DMS 273 treated with DMSO at 0.1 percent for 48 hours (cell line): ENCODE results near the gene LSAMP.

Experiments used
- DNase-seq: peaks from one replicate; lab custom pipeline; 2025; lab: John Stamatoyannopoulos, UW

Gene LSAMP

GRCh38 chr3:116354382-116354781 is 90.9 kb downstream of the LSAMP start:
- no peak for DNase-seq

GRCh38 chr3:116350119-116350733 is 95.1 kb downstream of the LSAMP start:
- DNase-seq: no peak

GRCh38 chr3:116348216-116348615 is 97.1 kb downstream of the LSAMP start:
- no peak for DNase-seq

- DNase-seq: no peak
Observed at GRCh38 chr3:116342499-116342898, 102.8 kb downstream of the LSAMP start.

GRCh38 chr3:116341899-116342298 is 103.4 kb downstream of the LSAMP start:
- DNase-seq: no peak

- no peak for DNase-seq
Observed at GRCh38 chr3:116341381-116341780, 103.9 kb downstream of the LSAMP start.

GRCh38 chr3:116340680-116341216 is 104.5 kb downstream of the LSAMP start:
- no peak for DNase-seq

- no peak for DNase-seq
Observed at GRCh38 chr3:116339441-116340028, 105.8 kb downstream of the LSAMP start.

- no peak for DNase-seq
Observed at GRCh38 chr3:116338713-116339112, 106.6 kb downstream of the LSAMP start.

GRCh38 chr3:116337229-116337628 is 108.1 kb downstream of the LSAMP start:
- no peak for DNase-seq

GRCh38 chr3:116331380-116331779 is 113.9 kb downstream of the LSAMP start:
- no peak for DNase-seq

- no peak for DNase-seq
Observed at GRCh38 chr3:116322750-116323375, 122.4 kb downstream of the LSAMP start.

- no peak for DNase-seq
Observed at GRCh38 chr3:116318370-116318769, 126.9 kb downstream of the LSAMP start.

GRCh38 chr3:116316771-116317170 is 128.5 kb downstream of the LSAMP start:
- DNase-seq: no peak

- no peak for DNase-seq
Observed at GRCh38 chr3:116314476-116314875, 130.8 kb downstream of the LSAMP start.

GRCh38 chr3:116306720-116307119 is 138.6 kb downstream of the LSAMP start:
- no peak for DNase-seq

- no peak for DNase-seq
Observed at GRCh38 chr3:116306149-116306548, 139.1 kb downstream of the LSAMP start.

GRCh38 chr3:116302087-116302747 is 143.1 kb downstream of the LSAMP start:
- DNase-seq: no peak

GRCh38 chr3:116301422-116301821 is 143.9 kb downstream of the LSAMP start:
- no peak for DNase-seq

GRCh38 chr3:116300226-116300625 is 145.1 kb downstream of the LSAMP start:
- DNase-seq: no peak

GRCh38 chr3:116299646-116300081 is 145.6 kb downstream of the LSAMP start:
- peak; percentile 37 for DNase-seq

GRCh38 chr3:116298151-116298550 is 147.1 kb downstream of the LSAMP start:
- DNase-seq: no peak

GRCh38 chr3:116291141-116291540 is 154.1 kb downstream of the LSAMP start:
- peak; percentile 76 for DNase-seq
